ENCODE data around the gene ZNF879. TPM values are rescaled to one million over a fixed set of nuclear protein-coding genes. Genes with fewer than 3 reads are reported as not detected.

ZNF879 gene
- 1 to 10 TPM; 2.3 to 2.6 TPM for total RNA-seq

DNA sequence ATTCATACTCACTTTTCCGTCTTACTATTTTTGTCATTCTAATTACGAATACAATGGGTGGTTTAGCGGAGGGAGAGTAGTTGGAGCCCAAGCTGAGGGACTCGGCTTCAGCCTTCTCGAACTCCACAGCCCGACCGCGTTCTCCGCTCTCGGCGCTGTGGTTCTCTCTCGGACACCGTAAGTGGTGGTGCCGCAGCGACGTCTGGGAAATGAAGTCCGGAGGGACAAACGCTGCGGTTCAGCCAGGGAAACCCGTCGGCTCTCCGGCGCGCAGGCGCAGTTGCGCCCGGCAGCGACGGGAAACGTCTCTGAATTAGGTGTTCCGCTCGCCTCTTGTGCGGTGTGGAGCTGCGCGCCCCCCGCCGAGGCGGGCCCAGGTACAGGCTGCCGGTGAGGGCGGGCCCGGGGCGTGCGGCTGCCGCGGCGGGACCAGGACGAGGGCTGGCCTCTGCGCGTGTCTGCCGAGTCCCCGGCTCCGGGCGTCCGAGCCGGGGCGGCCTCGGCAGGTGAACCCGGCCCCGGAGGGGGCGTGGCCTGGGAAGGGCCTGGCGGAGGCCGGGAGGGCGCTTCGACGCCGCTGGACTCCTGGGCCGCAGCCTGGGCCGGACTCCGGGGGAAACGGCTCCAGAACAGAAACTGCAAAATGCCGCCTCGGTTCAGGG is at the start of gene ZNF879:
Gene ZNF879 (plus strand): TSS at position 277 of the 662 bp plus-strand sequence. CDS start 1,201 bp downstream, outside the sequence.
- DNase-seq (peak; percentile 94), ATAC-seq (peak; percentile 95)
- CTCF ChIA-PET: no interaction called here
- POLR2A ChIA-PET: interaction anchor here (0.6 to 1.3 kb wide), 4 partner anchors 37 to 598 kb away, joined by 3 read pairs; partner anchors contain the start of genes ZNF354A and ZNF354C
- intact Hi-C loops (cut with micrococcal nuclease): no loop called here
- H3K4me3 Mint-ChIP-seq: peak within 1 kb of the TSS; percentile 88
- H3K4me1 Mint-ChIP-seq (ENCODE audit: low read depth): peaks cover 6% of the 10 kb centered on the region
- TF ChIP-seq, protein P1, sequence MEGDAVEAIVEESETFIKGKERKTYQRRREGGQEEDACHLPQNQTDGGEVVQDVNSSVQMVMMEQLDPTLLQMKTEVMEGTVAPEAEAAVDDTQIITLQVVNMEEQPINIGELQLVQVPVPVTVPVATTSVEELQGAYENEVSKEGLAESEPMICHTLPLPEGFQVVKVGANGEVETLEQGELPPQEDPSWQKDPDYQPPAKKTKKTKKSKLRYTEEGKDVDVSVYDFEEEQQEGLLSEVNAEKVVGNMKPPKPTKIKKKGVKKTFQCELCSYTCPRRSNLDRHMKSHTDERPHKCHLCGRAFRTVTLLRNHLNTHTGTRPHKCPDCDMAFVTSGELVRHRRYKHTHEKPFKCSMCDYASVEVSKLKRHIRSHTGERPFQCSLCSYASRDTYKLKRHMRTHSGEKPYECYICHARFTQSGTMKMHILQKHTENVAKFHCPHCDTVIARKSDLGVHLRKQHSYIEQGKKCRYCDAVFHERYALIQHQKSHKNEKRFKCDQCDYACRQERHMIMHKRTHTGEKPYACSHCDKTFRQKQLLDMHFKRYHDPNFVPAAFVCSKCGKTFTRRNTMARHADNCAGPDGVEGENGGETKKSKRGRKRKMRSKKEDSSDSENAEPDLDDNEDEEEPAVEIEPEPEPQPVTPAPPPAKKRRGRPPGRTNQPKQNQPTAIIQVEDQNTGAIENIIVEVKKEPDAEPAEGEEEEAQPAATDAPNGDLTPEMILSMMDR (IDR thresholded peaks at IDR 0.05): no peak
- H3K9me3 Mint-ChIP-seq: peaks cover 18% of the 10 kb centered on the region
- no peaks in the 10 kb centered on the region for H3K27me3 Mint-ChIP-seq
- H3K36me3 Mint-ChIP-seq (ENCODE audit: low read depth): peaks cover 42% of the 10 kb centered on the region
- H3K27ac Mint-ChIP-seq: peak within 1 kb of the TSS; percentile 96

DNA sequence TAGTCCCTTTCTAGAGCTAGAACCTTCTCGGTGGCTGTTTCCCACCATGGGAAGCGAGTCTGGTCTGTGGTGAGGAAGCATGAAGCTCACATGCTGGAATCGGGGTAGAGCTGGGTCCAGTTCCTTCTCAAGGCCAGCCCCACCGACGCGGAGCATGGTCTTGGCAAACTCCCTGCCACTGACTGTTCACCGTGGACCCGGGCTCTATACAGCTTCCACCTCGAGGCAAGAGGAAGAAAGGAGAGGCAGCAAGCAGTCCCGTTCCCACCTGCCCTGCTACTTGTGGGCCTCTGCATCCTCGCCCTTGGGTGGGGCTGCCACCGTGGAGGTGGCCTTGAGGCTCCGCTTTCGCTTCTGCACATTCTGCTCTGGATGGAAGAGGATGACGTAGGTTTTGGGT is 42.2 kb upstream of the ZNF879 start:
- POLR2A ChIA-PET: no interaction called here
- TF ChIP-seq, protein P1 (IDR thresholded peaks at IDR 0.05): no peak
- H3K36me3 Mint-ChIP-seq (ENCODE audit: low read depth): peaks cover 4% of the 10 kb centered on the region
- intact Hi-C loops (cut with micrococcal nuclease): no loop called here
- H3K27me3 Mint-ChIP-seq: no peaks in the 10 kb centered on the region
- no peak overlapping the region for H3K27ac Mint-ChIP-seq
- no peaks in the 10 kb centered on the region for H3K4me1 Mint-ChIP-seq (ENCODE audit: low read depth)
- CTCF ChIA-PET: no interaction called here
- H3K9me3 Mint-ChIP-seq: peaks cover 24% of the 10 kb centered on the region
- ATAC-seq (no peak), DNase-seq (no peak)
- no peak overlapping the region for H3K4me3 Mint-ChIP-seq

DNA sequence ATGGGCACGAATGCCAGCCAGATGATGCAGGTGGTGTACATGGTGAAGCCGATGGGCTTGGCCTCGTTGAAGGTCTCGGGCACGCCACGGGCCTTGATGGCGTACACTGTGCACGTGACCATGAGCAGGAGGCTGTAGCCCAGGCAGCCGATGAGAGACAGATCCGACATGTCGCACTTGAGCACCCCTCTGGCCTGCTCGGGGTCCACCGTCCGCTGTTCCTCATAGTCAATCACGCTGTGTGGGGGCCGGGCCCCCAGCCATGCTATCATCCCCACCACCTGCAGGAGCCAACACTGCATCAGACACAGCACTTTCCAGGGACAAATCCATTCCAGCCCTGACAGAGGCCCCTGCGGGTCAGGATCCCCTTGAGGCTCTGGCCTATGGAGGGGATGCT is 40.7 kb upstream of the ZNF879 start:
- H3K27me3 Mint-ChIP-seq: no peaks in the 10 kb centered on the region

DNA sequence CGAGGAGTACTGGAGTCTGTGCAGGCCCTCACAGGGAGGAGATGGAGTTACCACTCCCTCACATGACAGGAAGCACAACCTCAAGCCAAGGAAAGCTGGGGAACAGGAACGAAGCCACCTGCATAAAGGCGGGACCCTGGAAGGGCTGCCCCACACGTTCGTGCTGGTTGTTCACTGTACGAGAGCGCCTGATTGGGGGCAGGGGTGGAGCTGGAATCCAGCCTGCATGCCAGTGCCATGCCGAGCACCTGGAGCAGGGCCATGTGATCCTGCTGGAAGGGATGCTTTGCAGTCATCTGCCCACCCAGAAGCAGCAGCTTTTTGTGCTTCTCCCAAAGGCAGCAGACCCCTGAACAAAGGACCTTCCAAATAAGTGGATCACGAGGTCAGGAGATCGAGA is 39.9 kb upstream of the ZNF879 start:
- no peak for DNase-seq
- intact Hi-C loops (cut with micrococcal nuclease): no loop called here
- TF ChIP-seq, protein P1 (IDR thresholded peaks at IDR 0.05): no peak
- CTCF ChIA-PET: no interaction called here
- Mint-ChIP-seq H3K36me3 (ENCODE audit: low read depth) (peaks cover 4% of the 10 kb centered on the region), H3K4me3 (no peak overlapping the region), H3K27ac (no peak overlapping the region), H3K9me3 (peaks cover 18% of the 10 kb centered on the region), H3K4me1 (ENCODE audit: low read depth) (no peaks in the 10 kb centered on the region), H3K27me3 (no peaks in the 10 kb centered on the region)
- POLR2A ChIA-PET: no interaction called here
- ATAC-seq: no peak

More for the DNA sequence above, 40.7 kb upstream of the ZNF879 start:
- ChIA-PET POLR2A (no interaction called here), CTCF (no interaction called here)
- Mint-ChIP-seq H3K4me1 (ENCODE audit: low read depth) (no peaks in the 10 kb centered on the region), H3K4me3 (no peak overlapping the region), H3K36me3 (ENCODE audit: low read depth) (peaks cover 4% of the 10 kb centered on the region), H3K9me3 (peaks cover 22% of the 10 kb centered on the region), H3K27ac (no peak overlapping the region)
- TF ChIP-seq, protein P1 (IDR thresholded peaks at IDR 0.05): no peak
- ATAC-seq (no peak), DNase-seq (no peak)
- intact Hi-C loops (cut with micrococcal nuclease): no loop called here

DNA sequence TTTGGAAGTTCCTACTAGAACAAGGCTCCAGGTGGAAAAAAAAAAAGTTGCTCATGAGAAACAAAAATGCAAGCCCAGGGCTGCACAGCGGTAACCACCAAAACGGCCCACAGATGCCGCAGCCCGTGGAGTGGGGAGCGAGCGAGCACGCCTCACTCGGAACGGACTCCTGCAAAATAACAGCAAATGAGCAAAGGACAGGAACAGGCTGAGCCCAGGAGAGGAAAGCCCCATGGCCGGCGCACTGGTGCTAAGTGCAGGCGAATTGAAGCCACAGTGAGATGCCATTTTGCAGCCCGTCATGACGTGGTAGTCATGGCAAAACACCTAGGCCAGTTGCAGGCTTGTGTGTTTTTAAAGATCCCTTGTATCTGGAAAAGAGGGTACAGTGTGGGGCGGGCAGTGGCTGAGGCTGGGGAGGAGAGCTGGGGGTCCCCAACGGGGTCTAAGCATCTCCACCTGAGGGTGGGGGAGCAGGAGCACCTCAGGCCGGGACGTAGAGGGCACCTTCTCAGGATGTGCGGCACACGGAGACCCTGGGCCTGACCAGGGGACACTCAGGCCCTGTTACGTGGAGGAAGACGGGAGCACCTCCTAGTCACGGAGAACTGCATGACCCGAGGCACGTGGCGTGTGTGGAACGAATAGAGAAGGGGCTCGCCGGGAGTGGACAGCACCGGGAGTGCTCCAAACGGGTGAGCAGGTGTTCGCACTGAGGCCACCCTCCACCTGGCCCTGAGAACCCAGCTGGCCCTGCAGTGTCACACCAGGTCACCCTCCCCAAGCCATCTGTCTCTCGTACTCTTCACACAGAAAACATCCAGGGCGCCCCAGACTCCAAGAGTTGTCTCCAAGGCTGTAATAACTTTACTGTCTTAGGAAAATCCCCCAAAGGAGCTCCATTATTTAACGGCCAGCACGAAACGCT is 39.2 kb upstream of the ZNF879 start:
- Mint-ChIP-seq H3K36me3 (ENCODE audit: low read depth) (peaks cover 4% of the 10 kb centered on the region), H3K4me3 (no peak overlapping the region), H3K27me3 (no peaks in the 10 kb centered on the region), H3K4me1 (ENCODE audit: low read depth) (no peaks in the 10 kb centered on the region), H3K9me3 (peaks cover 18% of the 10 kb centered on the region), H3K27ac (no peak overlapping the region)
- no peak for ATAC-seq
- ChIA-PET CTCF (no interaction called here), POLR2A (no interaction called here)
- TF ChIP-seq, protein P1 (IDR thresholded peaks at IDR 0.05): no peak
- no peak for DNase-seq
- intact Hi-C loops (cut with micrococcal nuclease): no loop called here
